NCI-H1105 treated with DMSO at 0.1 percent for 48 hours (cell line): ENCODE results near the gene TSPYL1.

Experiments
- DNase-seq: peaks from one replicate; lab custom pipeline; 2025; lab: John Stamatoyannopoulos, UW

Gene TSPYL1

DNA sequence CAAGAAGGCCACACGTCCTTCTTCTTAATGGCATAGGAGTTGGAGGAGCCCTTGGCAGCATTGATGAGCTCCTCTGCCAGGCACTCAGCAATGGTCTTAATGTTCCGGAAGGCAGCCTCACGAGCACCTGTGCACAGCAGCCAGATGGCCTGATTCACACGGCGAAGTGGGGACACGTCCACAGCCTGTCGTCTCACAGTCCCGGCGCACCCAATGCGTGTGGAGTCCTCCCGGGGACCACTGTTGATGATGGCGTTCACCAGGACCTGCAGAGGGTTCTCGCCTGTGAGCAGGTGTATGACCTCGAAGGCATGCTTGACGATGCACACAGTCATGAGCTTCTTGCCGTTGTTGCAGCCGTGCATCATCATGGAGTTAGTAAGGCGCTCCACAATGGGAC is 21.2 kb downstream of the TSPYL1 start:
- DNase-seq, result no peak

DNA sequence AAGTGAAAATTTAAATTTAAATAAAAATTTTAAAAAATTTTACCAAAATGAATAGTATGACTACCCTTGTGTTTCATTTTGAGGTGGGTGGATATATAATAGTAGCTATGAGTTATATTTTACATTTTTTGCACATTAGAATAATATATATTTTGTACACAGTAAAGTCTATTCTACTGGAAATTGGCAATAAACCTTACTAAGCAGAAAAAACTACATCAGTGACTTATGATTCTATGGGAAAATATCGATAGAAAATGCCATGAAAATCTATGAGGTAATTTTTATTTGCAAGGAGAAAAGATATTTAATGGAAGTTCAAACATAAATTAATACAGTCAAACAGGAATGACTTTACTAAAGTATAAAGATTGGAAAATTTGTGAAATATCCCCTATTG is 23.0 kb downstream of the TSPYL1 start:
- DNase-seq, result no peak

DNA sequence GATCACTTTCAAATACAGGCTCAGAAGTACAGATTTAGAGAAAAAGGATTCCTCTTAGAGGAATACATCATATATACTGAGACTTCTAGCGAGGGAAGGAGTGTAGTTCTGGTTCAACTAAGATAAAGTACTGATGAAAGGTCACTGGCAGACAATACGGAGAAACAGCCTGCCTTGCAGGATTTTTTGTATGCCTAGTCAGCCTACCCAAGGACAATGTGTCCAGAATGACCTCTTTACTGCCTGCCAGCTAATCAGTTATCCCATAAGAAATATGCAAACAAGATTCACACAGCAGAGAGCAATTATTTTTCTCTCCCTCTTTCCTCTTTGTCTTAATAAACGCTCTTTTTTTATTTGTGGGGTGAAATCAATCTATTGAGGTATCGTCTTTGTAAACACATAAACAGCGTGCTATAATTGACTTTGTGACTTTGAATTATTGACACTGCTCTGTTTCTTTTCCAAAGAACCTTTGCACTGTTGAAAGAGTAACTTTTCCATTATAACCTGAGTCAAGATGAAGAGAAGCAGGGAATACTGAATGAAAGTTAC is 24.4 kb downstream of the TSPYL1 start:
- DNase-seq, result peak; percentile 23

DNA sequence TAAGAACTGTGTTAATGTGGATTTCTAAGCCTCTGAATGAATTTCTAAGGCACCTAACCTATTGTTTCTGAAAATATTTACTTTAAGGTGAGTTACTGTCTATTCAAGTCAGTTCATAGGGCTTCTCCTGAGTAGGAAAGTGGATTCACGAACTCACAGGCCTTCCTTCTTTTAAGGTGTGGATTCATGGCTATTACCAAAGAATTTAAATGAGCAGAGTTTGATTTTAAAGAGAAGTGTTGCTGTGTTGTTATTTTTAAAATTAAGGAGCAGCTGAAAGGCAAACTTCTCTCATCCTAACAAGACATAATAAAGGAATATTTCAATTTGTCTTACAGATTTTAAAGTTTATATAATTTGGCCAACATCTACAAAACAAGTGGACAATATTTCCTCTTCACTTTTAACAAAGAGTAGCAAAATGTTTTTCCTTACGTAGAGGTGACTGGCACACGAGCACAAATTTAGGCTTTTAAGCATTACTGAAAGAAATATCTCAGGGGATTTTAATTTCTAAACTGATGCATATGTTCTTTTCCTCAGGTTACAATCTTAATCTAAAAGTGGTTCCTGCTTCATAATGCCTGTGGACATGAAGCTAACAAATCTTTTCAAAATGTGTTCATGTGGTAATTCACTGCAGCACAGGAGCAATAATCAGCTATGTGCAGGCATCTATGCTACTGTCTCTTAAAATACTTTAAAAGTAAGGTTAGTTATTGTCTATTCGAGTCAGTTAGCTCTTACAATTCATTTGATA is 25.3 kb downstream of the TSPYL1 start:
- DNase-seq, result no peak

DNA sequence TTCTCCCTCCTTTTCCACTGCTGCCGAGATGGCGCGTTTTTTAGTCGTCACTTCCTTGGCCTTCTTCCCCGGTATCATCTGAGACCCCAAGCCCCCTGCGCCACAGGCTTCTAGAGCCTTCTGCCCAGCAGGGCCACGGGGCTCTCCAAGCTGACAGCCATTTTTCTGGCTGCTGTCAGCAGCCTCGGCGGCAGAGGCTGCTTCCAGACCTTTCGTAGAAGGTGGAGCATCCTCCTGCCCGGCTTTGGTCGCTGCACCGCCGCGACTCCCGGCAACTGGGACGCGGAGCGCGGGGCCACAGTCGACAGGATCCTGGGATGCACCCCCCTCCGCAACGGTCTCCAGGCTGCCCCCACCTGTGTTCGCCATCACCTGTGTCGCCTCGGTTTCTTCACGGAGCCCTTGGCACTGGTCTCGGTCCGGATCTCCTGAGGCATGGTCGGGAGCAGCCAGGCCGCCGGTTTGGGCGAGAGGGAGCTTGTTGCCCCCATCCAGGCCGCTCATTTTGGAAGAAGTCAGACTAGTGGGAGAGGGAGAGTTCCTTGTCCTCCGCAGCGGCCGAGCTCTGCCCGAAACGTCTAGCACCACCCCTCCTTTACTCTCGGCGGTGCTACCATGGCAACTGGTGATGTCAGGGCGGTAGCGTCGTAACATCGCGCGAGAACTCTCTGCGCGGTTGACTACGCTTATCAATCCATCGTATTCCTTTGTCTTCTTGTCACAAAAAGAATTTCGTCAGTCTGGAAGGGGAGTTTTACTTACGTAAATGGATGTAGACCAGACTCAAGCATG is 26.0 kb downstream of the TSPYL1 start, which contains the start of gene TSPYL4:
Gene TSPYL4 (minus strand): TSS at position 571 of the 792 bp plus-strand sequence. CDS start 67 bp downstream, at position 504.
- peak; percentile 98 for DNase-seq

DNA sequence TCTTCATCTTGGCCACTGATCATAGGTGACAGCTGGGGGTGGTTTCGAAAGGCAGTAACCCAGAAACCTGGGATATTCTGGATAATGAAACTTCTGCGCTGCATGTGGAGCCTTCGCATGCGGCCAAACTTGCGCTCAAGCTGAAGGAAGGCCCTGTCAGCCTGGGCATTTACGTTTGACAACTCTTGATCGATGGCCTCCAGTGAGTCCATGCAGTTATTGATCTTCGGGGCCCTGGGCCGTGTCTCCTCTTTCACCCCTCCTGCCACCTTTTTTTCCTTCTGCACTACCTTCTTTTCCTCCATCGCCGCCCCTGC is 26.6 kb downstream of the TSPYL1 start:
- DNase-seq, result no peak

DNA sequence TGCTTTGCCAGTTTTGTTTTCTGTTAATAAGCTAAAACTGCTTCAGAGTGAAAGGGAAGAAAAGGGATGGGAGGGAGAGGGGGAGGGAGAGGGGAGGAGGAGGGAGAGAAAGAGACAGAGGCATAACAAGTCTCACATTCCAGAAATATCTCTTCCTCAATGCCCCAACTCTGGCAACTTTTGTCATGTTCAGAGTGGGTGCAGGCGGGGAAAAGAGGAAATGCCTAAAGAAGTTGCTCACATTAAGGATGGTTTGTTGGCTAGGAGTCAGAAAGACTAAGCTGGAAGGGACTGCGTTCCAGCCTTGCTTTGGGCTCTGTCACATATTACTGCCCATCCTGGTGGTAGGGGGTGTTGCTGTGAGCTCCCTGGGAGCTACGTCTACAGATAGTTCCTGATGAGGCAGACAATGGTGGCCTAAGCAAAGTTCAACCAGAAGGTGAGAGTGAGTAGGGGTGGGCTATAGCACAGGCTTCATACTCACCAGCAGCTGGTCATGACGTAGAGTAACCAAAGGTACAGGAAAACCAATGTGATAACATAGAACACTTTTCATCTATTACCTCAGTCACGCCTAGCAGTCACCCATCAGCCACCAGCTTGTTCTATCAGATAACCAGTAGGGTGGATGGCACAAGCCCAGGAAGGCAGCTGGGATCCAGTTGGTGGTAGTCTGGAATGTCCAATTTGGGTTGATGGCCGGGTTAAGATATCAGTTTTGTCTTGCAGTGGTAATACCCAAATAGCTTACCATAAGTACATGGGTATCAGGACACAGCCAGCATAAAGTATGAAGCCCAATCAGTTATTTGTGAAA is 28.0 kb downstream of the TSPYL1 start:
- DNase-seq, result no peak

DNA sequence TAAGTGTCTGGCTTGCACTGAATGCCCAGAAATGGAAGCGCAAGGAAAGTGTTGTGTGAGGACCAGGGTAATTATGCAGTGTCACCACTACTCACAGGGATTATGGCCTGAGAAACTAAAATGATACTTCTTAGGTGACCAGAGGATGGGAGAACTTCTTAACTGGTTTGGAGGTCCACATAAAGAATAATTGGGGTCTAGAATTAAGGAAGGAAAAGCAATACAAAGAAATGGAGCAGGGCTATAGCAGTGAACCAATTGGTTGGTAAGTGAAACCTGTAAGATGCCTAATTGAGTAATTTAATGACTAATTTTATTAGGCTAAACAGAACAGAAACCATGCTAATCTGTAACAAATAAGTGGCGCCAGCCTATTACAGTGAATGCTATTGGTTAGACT is 31.2 kb downstream of the TSPYL1 start:
- no peak for DNase-seq

DNA sequence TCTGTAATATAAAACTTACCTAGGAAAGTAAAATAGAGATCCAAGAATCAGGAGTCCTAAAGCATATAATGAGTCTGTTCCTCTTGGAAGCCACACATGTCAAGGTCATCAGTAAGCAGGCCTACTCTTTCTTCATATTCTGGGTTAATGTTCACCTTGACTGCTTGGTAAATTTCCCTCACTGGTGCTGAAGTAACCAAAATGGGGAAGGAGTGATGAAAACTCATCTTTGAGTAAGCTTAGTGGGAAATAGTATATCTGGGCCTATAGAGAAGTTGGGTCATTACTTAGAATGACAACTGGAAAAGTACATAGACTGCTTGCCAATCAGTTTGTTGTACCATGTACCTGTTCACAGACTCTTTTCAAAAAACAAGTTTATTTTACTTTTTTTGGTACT is 32.4 kb downstream of the TSPYL1 start:
- DNase-seq, result no peak

DNA sequence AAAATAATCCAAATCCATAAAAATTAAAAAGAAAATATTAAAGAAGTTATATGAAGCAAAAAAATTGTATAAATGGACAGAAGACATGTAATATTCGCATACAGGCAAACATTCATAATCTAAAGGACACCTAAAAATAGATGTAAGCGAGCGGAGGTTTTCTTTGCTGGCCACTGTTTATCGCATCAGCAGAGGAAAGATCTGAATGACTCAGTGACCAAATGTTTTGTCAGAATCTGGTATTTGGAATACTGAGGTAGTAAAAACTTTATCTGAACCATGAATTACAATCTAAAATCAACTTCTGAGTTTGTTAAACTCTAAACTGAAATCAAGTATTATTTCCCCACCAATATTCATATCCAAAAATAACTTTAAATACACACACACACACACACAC is 33.6 kb downstream of the TSPYL1 start:
- DNase-seq, result no peak

DNA sequence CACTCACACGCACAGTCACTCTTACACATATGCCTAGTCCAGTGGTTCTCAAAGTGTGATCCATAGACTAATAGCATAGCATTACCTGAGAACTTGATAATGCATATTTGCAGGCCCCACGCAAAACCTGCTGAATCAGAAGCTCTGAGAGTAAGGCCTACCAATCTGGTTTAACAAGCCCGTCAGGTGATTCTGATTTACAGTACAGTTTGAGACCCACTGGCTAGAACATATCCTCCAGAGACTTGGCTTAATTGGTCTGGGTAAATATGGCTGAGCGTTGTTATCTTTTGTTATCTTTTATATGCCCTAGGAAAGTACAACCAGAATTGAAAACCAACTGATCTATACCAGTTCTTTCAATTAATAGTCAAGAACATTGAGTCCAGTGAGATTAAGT is 35.4 kb downstream of the TSPYL1 start:
- DNase-seq, result peak; percentile 26

DNA sequence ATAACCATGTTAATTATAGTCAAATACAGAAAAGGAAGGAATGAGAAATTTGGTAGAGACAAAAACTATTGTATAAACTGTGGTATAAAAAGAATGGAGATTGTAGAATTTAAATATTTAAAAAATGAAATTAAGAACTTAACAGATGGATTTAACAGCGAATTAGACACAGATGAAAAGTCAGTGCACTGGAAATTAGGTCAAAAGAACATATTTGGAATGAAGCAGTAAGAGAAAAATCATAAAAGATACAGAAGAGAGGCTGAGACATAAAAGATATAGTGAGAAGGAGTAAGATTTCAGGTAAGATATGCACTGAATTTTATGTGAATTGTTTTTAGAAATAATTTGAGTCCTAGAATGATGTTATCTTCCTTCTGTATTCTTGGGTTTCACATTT is 39.9 kb downstream of the TSPYL1 start:
- no peak for DNase-seq

DNA sequence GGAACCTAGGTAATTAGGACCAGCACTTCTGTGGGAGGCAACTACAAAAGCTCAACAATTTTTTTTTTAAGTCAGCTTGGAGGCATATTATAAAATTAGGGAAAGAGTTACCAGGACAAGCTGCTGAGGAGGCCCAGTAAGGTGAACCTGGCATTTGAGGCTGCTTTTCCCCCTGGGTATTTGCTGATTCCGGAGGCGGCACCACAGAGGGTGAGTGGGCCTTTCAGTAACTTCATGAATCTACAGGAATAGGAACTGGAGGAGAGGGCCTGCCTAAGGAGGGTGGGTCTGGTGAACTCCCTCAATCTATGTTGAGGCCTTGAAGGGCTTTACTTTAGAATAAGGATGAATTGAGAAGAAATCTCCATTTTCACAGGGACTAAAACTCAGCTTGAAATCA is 40.5 kb downstream of the TSPYL1 start:
- DNase-seq, result no peak

DNA sequence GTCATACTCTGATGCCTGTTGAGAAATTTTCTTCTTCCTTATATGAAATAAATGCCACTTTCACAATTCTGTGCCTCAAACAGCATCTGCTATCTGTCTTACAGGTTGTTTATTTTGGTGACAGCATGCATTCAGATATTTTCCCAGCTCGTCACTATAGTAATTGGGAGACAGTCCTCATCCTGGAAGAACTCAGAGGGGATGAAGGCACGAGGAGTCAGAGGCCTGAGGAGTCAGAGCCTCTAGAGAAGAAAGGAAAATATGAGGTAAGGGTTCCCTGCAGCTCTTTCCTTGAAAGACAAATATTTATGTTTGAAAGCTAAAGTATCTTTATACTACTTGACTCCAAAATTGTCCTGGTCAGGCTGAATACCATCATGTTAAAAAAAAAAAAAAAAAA is 41.6 kb downstream of the TSPYL1 start:
- DNase-seq, result no peak

DNA sequence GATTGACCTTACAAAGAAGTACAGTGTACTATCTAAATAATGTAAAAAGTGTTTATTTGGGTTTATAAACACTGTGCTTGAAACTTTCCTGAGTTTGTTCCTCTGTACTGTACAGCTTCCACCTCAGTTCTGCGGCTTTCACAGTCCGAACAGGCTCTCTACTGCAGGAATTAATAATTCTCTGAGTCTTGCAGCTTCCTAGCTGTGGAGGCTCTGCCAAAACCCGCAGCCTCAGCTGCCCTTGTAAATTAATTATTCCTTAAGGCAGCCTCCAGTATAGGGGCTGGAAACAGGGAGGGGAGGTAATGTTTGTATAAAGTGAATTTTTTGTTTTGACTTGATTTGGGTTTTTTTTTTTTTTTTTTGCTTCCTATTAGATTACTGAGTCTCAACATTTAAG is 45.0 kb downstream of the TSPYL1 start:
- no peak for DNase-seq

DNA sequence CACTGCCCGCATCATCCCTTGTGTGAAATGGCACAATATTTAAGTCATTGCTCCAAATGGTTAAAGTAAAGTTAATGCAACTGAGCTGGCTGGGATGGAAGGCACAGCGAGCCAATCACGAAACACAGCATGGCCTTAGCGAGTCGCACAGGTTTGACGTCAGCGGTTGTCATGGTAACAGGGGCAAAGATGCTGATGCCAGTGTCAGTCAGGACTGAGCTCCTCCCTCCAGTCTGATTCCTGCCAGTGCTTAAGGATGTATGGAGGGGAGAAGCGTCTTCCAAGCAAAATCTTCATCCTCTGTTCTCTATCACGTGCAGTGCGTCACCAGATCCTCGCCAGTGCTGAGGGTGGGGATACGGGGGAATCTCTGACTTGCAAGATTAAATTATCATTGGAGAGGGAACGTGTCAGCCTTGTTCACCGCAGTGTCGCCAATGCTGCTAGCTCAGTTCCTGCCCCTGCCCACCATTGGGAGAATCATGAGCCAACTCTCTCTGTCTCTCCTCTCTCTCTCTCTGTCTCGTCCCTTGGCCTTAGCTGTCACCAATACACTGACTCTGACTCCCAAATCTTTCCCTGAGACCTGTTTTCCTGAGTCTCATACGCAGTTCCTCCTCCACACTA is 50.3 kb downstream of the TSPYL1 start:
- DNase-seq, result peak; percentile 88
